Esophagus squamous epithelium (tissue), 4 donors: ENCODE data around the gene MPIG6B.

Experiments used
- POLR2A ChIP-seq, 4 donors: fragments of 450-650 bp; IDR thresholded peaks; one replicate each; pipeline ENCODE4 v1.6.1; 2017; ENCODE audit warnings: antibody characterized with exemption in 4 of 4, mild to moderate bottlenecking in 4 of 4, moderate library complexity in 3 of 4
- TF ChIP-seq, protein P1 (sequence below), 6 experiments: fragments of 450-650 bp in 4 of 6; fragments of 200-600 bp in 2 of 6; sonication (generic) in 2 of 6; IDR thresholded peaks; one replicate each; pipeline ENCODE4 v1.5.1; 2016 to 2019; ENCODE audit warnings: antibody characterized with exemption in 6 of 6, mild to moderate bottlenecking in 4 of 6, moderate library complexity in 4 of 6

- TF ChIP-seq, protein P1, sequence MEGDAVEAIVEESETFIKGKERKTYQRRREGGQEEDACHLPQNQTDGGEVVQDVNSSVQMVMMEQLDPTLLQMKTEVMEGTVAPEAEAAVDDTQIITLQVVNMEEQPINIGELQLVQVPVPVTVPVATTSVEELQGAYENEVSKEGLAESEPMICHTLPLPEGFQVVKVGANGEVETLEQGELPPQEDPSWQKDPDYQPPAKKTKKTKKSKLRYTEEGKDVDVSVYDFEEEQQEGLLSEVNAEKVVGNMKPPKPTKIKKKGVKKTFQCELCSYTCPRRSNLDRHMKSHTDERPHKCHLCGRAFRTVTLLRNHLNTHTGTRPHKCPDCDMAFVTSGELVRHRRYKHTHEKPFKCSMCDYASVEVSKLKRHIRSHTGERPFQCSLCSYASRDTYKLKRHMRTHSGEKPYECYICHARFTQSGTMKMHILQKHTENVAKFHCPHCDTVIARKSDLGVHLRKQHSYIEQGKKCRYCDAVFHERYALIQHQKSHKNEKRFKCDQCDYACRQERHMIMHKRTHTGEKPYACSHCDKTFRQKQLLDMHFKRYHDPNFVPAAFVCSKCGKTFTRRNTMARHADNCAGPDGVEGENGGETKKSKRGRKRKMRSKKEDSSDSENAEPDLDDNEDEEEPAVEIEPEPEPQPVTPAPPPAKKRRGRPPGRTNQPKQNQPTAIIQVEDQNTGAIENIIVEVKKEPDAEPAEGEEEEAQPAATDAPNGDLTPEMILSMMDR (IDR thresholded peaks at IDR 0.05), result no peak
- no peak for TF ChIP-seq POLR2A (IDR thresholded peaks at IDR 0.05)
Measured at GRCh38 chr6:31762356-31762755, 39.2 kb downstream of the MPIG6B start, which contains the start of gene SAPCD1.
